ENCODE data around the gene NPAS3.

DNA sequence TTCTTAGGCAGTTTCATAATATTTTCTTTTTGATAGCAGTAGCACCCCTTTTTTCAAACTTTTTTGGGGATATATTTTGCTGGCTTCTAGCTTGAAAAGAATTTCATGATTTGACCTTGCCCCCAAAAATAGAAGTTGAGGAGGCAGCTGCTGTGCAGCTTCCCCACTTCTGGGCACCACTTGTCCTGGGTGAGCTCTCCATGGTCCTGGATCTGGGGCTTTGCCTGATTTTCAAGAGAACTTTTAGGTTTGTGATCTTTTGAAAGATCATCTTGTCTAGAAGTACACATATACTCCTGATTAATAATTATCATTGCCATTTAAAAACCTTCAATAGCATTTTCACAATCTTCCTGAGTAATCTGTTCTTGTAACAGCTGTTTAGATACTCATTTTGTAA, 271.6 kb downstream of the NPAS3 start:
- TF ChIP-seq POLR2A (IDR thresholded peaks at IDR 0.05) = no peak
- TF ChIP-seq, protein P1, sequence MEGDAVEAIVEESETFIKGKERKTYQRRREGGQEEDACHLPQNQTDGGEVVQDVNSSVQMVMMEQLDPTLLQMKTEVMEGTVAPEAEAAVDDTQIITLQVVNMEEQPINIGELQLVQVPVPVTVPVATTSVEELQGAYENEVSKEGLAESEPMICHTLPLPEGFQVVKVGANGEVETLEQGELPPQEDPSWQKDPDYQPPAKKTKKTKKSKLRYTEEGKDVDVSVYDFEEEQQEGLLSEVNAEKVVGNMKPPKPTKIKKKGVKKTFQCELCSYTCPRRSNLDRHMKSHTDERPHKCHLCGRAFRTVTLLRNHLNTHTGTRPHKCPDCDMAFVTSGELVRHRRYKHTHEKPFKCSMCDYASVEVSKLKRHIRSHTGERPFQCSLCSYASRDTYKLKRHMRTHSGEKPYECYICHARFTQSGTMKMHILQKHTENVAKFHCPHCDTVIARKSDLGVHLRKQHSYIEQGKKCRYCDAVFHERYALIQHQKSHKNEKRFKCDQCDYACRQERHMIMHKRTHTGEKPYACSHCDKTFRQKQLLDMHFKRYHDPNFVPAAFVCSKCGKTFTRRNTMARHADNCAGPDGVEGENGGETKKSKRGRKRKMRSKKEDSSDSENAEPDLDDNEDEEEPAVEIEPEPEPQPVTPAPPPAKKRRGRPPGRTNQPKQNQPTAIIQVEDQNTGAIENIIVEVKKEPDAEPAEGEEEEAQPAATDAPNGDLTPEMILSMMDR (IDR thresholded peaks at IDR 0.05) = no peak

All from uterus (tissue), 2 donors.